H54 (cell line): ENCODE data around the gene CLC.
"Not testable (repeated sequence)": the region's sequence is repeated elsewhere in the genome, so short reads cannot be mapped to it uniquely, and the experiment has no call there.

ENCODE experiments used
- DNase-seq: peaks from one replicate; pipeline ENCODE4 v3.0.0; 2011; ENCODE audit warnings: low spot score, mixed read lengths; ENCODE audit not compliant: insufficient read length
- FAIRE-seq: peaks from 3 replicates; lab custom pipeline; 2011; peaks lifted over from hg19 to GRCh38; lab: Jason Lieb, UNC
- POLR2A ChIP-seq: IDR thresholded peaks from 2 replicates; pipeline ENCODE4 v1.6.1; 2011; ENCODE audit warnings: low read depth, mild to moderate bottlenecking, low read length

CLC gene

DNA sequence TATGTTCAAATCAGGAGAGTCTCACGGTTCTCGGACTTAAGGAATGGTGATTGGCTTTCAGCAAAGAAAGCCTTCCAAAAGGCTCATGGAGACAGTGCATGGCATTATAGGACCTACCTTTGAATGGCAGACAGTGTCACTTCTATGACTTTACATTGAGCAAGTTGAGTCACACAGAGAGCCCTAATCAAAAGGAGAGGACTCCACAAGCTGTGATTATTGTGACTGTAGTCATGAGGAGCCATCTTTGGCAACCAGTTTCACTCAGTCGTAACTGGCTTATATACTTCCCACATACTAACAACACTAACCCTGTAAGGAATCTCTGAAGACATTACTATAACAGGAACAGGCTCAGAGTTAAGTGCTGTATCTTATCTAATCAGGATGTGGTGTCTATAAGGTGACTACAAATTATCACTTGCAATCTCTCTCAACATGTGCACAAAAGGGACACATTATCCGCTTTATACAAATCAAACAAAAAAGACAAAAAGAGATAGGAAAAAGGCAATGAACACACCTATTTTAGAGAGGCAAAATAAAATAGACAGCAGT, 27.4 kb downstream of the CLC start:
- DNase-seq (no peak), FAIRE-seq (no peak)
- TF ChIP-seq POLR2A = no peak

DNA sequence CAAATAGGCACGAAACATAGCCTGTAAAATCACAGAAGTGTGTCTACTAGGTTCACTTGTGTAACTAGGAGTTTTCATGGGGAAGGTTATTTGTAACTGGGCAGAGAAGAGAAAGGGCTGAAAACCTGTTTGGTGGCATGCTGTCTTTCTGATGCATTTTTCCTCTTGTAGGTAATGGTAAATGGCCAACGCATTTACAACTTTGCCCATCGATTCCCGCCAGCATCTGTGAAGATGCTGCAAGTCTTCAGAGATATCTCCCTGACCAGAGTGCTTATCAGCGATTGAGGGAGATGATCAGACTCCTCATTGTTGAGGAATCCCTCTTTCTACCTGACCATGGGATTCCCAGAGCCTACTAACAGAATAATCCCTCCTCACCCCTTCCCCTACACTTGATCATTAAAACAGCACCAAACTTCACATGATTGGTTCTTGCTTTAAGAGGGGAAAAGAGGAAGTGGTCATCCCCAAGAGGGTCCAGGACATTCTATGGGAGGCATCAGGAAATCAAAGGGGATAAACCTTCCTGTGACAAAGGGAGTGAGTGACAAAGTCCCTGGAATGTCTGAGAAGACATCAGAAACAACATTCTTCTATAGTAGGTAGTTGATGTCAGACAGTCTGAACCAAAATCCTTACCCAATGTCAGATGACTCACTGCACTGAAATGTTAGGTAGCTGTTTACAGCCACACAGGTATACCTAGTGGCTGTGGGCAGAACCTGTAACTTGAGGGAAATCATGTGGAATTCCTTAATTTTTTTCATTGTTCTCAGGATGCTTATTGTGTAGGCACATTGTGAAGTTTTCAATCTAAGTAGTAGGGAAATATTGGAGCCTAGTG, 28.6 kb downstream of the CLC start:
- DNase-seq (no peak), FAIRE-seq (no peak)
- TF ChIP-seq POLR2A = no peak

DNA sequence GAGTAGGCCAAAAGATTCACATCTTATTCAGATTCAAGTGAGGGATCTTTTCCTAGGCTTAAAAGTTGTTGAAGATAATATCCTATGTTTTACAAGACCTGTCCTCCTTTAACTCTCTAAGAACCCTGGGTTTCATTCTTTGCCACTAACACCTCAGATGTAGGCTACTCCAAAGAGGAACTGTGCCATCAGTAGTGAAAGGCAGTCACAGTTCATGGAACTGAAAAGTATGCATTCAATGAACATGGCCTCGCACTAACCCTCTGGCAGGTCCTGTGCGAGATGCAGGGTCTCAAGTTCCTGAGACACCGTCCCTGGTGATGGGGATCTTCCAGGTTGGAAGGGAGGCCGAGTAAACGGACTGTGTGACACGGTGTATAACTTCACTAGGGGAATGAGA, 29.2 kb downstream of the CLC start:
- TF ChIP-seq POLR2A = no peak
- DNase-seq = no peak
- no peak for FAIRE-seq

DNA sequence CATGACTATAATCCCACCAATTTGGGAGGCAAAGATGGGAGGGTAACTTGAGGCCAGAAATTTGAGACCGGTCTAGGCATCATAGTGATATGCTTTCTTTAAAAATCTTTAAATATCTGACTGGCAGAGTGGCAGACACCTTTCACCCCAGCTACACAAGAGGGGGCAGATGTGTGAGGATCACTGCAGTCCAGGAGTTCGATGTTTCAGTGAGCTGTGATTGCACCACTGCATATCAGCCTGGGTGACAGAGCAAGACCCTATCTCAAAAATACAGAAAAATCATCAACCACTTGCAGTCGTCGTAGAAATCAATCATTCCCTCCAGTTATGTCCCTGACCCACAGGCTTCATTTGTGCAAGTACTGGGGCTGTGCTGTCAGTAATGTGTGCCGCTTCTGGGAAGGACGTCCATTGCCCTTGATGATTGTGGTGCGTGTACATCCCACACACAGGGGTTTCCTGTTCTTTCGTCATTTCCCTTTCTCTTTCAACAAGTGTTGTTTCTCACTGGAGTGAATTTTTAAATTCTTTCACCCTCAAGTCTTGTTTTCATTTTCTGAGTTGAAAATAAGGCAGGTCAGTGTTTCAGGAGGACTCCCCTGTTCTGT, 32.1 kb downstream of the CLC start:
- no peak for DNase-seq
- FAIRE-seq = no peak
- no peak for TF ChIP-seq POLR2A

DNA sequence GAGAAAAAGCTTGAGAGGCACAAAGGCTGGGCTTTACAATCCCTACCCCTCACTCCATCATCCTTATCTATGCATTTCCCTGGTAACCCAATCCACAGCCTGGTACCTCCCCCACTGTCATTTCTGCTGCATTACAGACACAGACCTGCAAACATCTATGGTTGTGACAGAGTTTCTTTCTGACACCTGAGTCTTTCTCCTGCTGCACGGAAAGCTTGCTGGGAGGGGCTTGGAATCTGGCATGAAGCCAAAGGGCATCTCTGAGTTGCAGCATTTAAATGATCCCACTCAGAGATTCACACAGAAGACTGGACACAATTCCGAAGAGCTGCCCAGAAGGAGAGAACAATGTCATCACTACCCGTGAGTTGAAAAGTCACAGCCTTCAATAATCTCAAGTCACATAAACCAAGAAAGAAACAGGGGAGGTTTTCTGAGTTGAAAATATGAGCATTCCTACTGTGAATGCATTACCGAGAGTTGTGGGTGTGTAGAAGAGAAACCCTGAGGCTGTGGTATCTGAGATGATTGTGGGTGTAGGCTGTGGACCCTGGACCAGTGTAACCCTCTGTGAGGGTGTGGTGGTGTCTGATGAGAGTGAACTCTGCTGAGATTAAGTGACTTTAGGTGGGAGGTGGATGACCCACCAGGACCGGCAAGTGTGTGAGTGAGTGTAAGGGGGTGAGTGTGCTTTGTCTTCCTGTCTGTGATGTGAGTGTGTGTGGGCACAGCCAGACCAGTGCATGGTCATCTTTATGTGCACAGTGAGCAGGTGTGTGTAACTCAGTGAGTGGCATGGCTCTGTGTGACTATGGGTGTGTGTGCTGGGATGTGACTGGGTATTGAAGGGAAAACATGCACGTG, 33.4 kb downstream of the CLC start, which contains the start of gene LGALS14:
LGALS14 (plus strand) TSS at position 301 of the 864 bp plus-strand sequence; CDS start at position 349, 48 bp downstream.
- DNase-seq (no peak), FAIRE-seq (no peak)
- no peak for TF ChIP-seq POLR2A

DNA sequence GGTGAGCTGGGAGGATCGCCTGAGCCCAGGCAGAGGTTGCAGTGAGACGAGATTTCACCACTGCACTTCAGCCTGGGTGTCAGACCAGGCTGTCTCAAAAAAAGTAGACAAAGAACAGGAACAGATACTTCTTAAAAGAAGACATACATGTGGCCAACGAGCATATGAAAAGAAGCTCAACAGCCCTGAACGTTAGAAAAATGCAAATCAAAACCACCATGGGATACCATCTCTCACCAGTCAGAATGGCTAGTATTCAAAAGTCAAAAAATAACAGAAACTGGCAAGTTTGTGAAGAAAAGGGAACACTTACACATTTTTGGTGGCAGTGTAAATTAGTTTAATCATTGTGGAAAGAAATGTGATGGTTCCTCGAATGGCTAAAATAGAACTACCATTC, 36.5 kb downstream of the CLC start:
- FAIRE-seq = no peak
- TF ChIP-seq POLR2A = no peak
- DNase-seq = no peak

DNA sequence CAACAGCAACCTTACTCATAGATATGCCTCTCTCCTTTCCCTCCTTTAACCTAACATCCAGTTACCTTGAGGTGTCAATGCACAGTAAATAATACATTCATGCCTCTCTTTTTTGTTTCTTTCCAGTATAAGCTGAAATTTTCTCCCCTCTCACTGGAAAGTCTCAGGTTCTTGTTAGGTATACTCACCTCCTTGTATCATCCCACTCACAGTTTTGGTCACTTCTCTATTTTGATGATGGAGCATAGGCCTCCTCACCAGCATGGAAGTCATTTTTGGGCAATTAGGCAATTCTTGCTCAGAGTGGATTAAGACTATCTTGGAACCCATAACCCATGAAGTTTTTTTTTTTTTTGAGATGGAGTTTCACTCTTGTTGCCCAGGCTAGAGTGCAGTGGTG, 39.3 kb downstream of the CLC start:
- DNase-seq = no peak
- no peak for FAIRE-seq
- no peak for TF ChIP-seq POLR2A

DNA sequence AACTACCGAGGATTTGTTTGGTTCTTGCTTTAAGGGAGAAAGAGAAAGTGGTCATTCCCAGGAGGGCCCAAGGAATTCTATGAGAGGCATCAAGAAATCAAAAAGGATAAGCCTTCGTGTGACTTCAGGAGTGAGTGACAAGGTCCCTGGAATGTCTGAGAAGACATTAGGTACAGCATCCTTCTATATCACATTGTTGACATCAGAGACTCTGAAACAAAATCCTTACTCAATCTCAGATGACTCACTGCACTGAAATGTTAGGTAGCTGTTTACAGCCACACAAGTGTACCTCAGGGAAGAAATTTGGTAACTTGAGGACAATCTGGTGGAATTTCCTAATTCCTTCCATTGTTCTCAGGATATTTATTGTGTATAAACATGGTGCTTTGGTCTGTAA, 41.4 kb downstream of the CLC start:
- TF ChIP-seq POLR2A = no peak
- DNase-seq = no peak
- no peak for FAIRE-seq

DNA sequence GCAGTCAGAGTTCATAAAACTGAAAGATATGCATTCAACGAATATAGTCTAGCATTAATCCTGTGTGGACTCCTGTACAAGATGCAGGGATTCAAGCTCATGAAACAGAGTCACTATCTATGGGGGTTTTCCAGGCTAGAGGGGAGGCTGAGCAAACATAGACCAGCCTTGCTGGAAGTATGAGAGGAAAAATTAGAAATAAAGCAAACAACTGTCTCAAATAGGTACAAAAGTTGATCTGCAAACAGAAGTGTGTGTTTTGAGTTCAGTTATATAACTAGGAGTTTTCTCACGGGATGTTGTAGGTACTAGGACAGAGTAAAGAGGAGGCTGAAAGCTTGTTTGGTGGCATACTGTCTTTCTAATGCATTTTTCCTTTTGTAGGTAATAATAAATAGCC, 42.1 kb downstream of the CLC start:
- no peak for TF ChIP-seq POLR2A
- FAIRE-seq (no peak), DNase-seq (no peak)

DNA sequence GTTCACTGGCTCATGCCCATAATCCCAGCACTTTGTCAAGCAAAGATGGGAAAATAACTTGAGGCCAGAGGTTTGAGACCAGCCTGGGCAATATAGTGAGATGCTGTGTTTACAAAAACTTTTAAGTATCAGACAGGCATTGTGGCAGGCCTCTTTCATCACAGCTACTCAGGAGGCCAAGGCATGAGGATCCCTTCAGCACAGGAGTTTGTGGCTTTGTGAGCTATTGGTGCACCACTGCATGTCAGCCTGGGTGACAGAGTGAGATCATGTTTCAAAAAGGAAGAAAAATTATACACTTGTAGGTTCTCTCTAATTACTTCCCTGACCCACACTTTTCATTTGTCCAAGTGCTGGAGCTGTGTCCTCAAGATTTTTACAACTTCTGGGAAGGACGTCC, 45.0 kb downstream of the CLC start:
- no peak for TF ChIP-seq POLR2A
- FAIRE-seq = no peak
- no peak for DNase-seq

DNA sequence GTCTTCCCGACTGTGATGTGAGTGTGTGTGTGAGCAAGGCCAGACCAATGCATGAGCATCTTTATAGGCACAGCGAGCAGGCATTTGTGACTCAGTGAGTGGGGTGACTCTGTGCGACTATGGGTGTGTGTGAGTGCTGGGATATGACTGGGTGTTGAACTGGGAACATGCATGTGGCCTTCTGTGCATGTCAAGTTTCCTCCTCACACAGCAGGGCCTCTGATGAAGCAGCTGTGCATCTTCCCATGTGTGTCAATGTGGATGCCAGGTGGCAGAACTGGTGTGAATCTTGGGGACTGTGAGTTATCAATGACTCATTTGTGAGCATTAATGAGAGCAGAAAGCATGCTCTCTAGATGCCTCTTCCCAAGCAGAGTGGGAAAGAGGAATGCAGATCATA, 45.7 kb downstream of the CLC start:
- TF ChIP-seq POLR2A = no peak
- FAIRE-seq = no peak
- DNase-seq = no peak

DNA sequence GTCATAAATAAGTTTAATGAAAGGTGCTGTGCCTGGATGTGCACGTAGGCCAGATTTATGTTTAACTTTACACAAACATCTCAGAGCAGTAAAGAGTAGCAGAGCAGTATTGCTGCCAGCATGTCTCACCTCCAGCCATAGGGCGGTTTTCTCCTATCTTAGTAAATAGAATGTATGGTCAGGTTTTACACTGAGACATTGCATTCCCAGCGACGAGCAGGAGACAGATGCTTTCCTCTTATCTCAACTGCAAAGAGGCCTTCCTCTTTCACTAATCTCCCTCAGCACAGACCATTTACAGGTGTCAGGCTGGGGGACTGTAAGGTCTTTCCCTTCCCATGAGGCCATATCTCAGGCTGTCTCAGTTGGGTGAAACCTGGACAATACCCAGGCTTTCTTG, 49.2 kb downstream of the CLC start:
- DNase-seq, FAIRE-seq: not testable (repeated sequence)

DNA sequence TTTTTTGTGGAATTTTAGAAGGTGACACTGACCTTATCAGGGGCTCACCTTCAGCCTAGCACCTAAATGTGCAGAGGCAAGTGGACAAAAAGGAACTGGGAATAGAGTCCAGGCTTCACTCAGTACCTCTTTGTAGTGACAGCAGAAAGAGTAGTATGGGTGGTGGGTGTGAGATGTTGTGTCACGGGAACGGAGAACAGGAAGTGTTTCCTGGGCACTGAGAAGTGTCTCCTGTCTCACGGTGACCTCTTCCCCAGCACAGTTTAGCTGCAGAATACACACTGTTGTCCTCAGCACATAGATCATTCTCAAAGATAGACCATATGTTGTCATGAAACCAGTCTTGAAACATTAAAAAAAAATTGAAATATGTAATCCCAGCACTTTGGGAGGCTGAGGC, 51.1 kb downstream of the CLC start:
- no peak for TF ChIP-seq POLR2A
- FAIRE-seq (no peak), DNase-seq (no peak)

DNA sequence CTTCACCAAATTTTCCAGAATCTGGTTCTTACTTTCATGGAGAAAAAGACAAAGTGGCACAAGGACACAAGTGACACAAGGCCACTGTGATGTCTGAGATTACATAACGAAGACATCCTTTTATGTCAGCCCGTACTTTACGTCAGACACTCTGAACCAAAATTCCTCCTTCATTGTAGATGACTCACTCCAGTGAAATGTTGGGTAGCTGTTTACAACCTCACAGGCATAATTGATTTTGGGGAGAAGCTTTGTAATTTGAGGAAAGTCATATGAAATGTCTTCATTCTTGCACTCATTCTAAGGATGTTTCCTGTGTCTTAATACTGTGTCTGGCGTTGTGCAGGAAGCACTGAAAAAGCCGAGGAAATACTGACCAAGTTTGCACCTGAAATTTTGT, 53.6 kb downstream of the CLC start:
- DNase-seq = no peak
- TF ChIP-seq POLR2A = no peak
- FAIRE-seq = no peak
